ENCODE data around the gene PREX1.
"Not testable (repeated sequence)": the region's sequence is repeated elsewhere in the genome, so short reads cannot be mapped to it uniquely, and the experiment has no call there.

The PREX1 gene

GRCh38 chr20:48776306-48776705 lies 51.5 kb downstream of the PREX1 start:
- DNase-seq (ENCODE audit: low read depth in 2 of 2) = no peak

GRCh38 chr20:48775545-48775944 lies 52.3 kb downstream of the PREX1 start:
- DNase-seq (ENCODE audit: low read depth in 2 of 2) = not testable (repeated sequence)

DNA sequence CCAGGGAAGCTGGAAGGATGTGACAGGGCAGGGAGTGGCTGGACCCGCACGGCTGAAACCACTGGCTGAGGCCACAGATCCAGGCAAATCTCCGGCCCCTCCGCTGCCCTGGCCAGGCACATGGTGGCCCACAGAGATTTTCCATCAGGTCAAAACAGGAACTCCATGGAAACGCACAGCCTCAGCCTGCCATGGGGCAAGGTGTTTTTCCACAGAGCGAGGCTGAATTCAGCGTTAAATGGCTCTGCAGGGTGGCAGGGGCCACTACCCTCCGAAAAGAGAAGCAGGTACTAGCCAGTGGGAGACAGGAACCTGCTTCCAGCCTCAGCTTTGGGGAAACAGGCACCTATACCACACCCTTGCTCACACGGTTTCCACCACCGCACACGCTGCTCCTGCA lies 53.1 kb downstream of the PREX1 start:
- no peak for DNase-seq (ENCODE audit: low read depth in 2 of 2)

DNA sequence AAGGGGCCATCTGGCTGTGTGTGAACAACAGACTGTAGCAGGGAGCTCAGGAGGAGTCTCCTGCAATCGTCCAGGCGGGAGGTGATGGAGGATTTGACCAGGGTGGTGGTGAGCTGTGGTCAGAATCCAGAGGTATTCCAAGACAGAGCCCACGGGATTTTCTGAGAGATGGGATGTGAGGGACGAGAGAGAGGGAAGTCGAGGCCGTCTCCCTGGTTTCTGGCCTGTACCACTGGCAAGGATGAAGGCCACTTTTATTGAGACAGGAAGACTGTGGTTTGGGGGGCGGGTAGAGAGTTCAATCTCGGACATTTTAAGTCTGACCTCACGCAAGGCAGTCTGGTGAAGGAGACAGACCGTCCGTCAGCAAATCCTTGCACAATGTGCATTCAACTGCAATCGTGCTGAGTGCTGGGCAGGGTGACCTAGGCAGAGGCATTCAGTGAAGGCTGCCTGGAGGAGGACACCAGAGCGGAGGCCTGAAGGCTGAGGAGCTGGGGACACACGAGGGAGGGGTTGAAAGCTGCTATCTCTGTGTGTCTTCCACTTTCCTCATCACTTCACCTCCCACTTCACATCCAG lies 53.9 kb downstream of the PREX1 start:
- no peak for DNase-seq (ENCODE audit: low read depth in 2 of 2)

- DNase-seq (ENCODE audit: low read depth in 2 of 2) = no peak
These were observed 55.4 kb downstream of the PREX1 start for GRCh38 chr20:48772183-48772976.

GRCh38 chr20:48771542-48771941 lies 56.3 kb downstream of the PREX1 start:
- DNase-seq (ENCODE audit: low read depth in 2 of 2) = no peak

- DNase-seq (ENCODE audit: low read depth in 2 of 2) = no peak
These were observed 56.9 kb downstream of the PREX1 start for GRCh38 chr20:48770700-48771442.

DNA sequence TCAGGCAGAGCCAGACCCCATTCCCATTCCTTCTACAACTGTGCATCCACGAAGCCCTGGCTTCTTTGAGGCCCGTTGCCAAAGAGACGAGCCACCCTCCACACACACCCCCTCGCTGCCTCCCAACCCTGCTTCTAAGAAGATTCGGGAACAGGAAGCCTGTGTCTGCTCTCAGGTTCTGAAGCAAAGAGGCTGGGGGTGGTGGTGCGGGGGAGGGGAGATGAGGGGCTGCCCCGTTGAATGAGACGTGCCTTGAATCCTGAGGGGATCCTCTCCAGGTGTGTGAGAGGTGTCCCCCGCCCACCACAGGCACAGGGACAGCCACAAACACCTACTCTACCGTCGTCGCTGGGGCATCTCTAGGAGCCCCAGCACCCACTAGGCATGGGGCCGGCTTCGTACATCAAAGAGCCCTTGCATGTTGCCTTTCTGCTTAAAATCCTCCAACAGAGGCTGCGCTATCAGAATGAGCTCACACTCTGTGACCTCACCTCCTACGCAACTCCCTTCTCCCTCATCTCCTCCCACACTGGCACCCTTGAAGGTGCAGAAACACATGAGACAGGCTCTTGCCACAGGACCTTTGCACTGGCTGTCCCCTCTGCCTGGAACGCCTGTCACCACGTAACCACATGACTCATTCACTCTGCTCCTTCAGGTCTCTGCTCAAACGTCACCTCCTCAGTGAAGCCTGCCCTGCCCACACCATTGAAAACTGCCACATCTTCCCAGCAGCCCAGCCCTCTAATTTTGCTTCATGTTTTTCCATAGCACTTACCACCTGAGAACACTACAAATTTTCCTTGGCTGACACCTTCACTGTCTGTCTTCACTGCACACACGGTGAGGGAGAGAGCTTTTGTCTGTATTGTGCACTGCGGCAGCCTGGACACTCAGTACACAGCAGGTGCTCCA lies 58.5 kb downstream of the PREX1 start:
- peak; percentile 91 to 95 for DNase-seq (ENCODE audit: low read depth in 2 of 2)

- DNase-seq (ENCODE audit: low read depth in 2 of 2) = no peak
These were observed 60.5 kb downstream of the PREX1 start for GRCh38 chr20:48766961-48767960.

DNA sequence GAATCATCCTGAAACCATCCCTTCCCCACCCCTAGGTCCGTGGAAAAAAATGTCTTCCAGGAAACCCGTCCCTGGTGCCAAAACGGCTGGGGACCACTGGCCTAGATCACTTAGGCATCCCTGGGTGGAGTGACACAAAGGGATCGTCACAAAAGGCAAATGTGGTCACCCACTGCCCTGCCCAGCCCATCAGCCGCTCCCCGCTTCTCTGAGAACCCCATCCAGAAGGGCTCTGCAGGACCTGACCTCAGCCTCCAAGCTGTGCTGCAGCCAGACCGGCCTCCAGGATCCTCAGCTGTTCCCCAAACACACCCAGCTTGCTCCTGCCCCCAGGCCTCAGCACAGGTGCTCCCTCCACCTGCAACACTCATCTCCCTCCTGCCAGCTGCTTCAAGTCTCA lies 61.6 kb downstream of the PREX1 start:
- DNase-seq (ENCODE audit: low read depth in 2 of 2) = no peak

GRCh38 chr20:48765359-48765758 lies 62.4 kb downstream of the PREX1 start:
- no peak for DNase-seq (ENCODE audit: low read depth in 2 of 2)

GRCh38 chr20:48763216-48763914 lies 64.4 kb downstream of the PREX1 start:
- no peak for DNase-seq (ENCODE audit: low read depth in 2 of 2)

GRCh38 chr20:48761874-48762273 lies 65.9 kb downstream of the PREX1 start:
- DNase-seq (ENCODE audit: low read depth in 2 of 2) = no peak

DNA sequence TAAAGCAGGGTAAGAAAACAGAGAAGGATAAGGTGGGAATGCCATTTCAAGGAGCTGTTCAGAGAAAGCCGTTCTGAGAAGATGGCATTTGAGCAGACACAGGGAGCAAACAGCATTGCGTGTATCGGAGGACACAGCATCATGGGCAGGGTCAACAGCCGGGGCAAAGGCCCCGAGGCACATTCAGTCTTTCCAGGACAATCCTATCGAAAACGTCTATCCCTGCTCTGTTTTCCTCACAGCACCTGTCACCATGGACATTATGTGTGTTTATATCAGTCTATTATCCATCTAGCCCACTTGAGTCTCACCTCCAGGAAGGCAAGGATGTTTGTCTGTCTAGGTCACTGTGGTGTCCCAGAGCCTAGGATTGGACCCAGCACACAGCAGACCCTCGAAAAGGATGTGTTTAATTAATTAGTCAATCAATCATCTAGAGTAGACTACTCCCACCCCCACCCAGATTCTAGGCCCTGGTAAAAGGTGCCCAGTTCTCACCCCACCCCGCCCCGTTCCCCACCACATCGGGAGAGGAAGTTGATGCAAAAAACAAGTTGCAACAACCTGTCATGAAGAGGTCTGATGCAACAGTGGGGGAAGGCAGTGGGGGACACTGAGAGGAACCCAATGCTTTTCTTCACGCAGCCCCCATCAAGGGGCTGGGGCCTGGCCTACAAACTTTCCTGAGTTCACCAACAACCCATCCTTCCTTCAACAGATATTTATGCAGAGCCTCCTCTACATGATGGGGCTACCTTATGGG lies 66.6 kb downstream of the PREX1 start:
- peak; percentile 50 to 58 for DNase-seq (ENCODE audit: low read depth in 2 of 2)

DNA sequence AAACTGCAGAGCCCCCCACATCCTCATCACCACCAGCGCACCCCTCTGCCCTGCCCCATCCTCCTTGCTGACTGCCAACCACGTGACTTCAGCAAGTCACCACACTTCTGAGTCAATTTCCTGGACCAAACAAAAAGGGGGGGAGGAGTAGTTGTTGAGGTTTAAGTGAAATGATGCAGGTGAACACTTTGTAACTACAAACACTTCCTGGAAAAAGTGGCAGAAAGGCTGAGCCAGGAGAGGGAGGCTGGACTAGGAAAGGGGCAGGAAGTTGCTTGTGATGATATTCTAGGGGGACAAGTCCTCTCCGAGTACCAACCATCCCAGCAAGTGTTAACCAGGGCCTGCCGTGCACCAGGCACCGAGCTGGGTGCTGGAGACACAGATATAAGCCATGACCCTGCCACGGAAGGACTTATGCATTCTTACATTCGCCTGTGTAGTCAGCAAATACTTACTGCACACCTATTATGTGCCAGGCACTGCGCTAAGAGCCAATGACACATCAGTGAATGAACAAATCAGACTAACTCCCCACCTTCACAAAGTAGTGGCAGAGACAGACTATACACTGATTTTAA lies 67.3 kb downstream of the PREX1 start:
- peak; percentile 72 to 75 for DNase-seq (ENCODE audit: low read depth in 2 of 2)

GRCh38 chr20:48759631-48760245 lies 68.1 kb downstream of the PREX1 start:
- no peak for DNase-seq (ENCODE audit: low read depth in 2 of 2)

DNA sequence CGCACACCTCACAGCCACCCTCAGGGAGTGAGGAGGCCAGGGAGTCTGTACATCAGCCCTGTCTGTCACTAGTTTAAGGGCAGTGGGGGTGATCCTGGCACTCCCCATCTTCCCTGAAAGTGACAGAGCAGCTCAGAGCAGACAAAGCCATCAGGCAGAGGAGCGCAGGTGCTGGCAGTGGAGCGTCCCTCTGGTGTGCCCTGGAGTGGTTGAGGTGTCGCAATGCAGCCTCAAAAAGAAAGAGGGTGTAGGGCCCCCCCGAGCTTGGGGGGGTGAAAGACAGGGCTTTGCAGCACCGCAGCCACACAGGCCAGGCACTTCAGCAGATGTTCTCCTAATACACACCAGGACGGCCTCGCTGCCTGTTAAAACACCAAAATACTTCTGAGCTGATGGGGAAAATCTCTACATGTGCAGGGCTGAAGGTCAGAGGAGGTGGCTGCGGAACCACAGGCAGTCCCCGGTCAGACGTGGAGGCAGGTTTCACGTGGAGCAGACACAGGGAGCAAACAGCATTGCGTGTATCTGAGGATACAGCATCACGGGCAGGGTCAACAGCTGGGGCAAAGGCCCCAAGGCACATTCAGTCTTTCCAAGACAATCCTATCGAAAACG lies 69.5 kb downstream of the PREX1 start:
- DNase-seq (ENCODE audit: low read depth in 2 of 2) = peak in 1 of 2 donors; percentile 55

DNA sequence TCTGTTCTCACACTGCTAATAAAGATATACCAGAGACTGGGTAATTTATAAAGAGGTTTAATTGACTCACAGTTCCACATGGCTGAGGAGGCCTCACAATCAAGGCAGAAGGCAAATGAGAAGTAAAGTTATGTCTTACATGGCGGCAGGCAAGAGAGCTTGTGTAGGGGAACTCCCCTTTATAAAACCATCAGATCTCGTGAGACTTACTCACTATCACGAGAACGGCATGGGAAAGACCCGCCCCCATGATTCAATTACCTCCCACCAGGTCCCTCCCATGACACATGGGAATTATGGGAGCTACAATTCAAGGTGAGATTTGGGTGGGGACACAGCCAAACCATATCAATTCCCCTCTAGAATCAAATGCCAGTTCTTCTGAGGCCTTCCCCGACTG lies 71.0 kb downstream of the PREX1 start:
- not testable (repeated sequence) for DNase-seq (ENCODE audit: low read depth in 2 of 2)

All from stimulated activated CD8-positive, alpha-beta memory T cell treated with anti-CD3 and anti-CD28 coated beads, Interleukin-7, amount 100 ng/mL, for 4 hours (primary cell).